ENCODE results near the gene MS4A6A. TPM values are rescaled to one million over a fixed set of nuclear protein-coding genes. Genes with fewer than 3 reads are reported as not detected.

Gene MS4A6A, protein sequence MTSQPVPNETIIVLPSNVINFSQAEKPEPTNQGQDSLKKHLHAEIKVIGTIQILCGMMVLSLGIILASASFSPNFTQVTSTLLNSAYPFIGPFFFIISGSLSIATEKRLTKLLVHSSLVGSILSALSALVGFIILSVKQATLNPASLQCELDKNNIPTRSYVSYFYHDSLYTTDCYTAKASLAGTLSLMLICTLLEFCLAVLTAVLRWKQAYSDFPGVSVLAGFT
- total RNA-seq = 10 to 100 TPM; 42.4 to 98.5 (median 61.5) TPM
- long read RNA-seq, transcript MS4A6A-208 (6 exons, 1,806 nt) = major isoform, 7 of 22 reads
- long read RNA-seq, partial matches to known transcripts = 10 of 22 reads
- long read RNA-seq, other reads (novel, unspliced or antisense) = 4 of 22 reads

DNA sequence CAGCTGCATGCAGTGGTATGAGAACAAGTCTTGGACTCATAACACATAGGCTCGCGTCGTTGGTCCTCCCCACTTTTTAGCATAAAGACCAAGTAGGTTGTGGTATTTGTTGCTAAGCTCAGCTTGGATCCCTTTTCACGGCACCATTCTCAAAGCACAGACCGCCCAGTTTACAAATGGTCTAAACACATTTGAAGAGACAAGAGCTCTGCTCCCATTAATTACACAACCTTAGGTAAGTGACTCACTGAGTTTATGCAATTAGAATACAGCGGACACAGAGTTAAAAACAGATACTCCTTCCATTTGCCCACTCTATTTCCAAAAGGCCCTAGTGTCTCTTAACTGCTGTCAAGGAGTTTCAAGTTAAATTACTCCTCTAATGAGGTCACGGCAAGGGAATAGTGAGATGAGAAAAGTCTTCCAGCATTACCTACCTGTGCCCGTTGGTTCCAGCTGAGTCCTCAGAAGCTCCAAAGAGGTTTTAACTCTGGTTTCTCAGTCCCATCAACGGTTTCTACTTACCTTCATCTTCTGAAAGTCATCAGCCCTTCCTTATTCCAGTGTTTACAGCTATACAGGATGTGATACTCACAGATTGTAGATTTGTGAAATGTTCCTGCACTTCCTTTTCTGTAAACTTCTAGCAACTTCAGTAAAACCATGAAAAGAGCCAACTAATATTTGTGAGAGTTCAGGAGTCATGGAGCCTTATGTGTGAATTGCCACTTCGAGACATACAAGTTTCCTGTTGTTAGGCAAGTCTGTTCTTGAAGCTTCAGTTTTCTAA is at the start of gene MS4A6A:
TSS of gene MS4A6A (minus strand) at position 543 of the 790 bp plus-strand sequence. CDS start 1,356 bp downstream, outside the sequence.
- DNase-seq = no peak
- Histone ChIP-seq H3K27ac (peak within 1 kb of the TSS; percentile 72 to 81 (median 75)), H3K4me3 (peak within 1 kb of the TSS; percentile 2 to 31 (median 31)), H3K36me3 (peaks cover 0 to 2% (median 0%) of the 10 kb centered on the region in 4 donors), H3K9me3 (no peaks in the 10 kb centered on the region), H3K27me3 (no peaks in the 10 kb centered on the region), H3K4me1 (no peaks in the 10 kb centered on the region)
- intact Hi-C loops (cut with DNase I) = no loop called here
- WGBS (ENCODE audit: insufficient coverage, low coverage, low lambda C conversion rate, missing lambda C conversion rate) = 39% methylated on average over 9 of the region's 10 CpGs
- TF ChIP-seq CTCF (IDR thresholded peaks at IDR 0.05) (no peak), POLR2A (IDR thresholded peaks at IDR 0.05) (peak; percentile 18)
- peak; percentile 59 to 70 (median 65) for ATAC-seq

DNA sequence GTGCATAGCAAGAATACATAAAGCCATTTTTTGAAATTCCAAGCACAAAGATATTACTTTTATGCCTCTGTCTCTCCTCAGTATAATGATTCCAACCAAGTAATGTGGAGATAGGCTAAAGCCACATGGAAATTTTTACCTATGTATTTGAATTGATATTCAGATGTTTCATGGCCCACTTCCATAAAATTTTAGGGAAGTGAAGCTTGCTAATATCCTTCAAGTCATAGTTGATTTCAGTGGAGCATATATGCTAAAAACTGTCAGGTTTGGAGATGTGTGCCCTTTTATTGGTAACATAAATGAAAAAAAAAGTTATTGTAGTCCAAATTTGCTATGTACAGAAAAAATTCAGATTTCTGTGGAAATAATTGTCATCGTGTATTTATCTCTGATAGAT is 47.8 kb upstream of the MS4A6A start:
- TF ChIP-seq CTCF (IDR thresholded peaks at IDR 0.05) (no peak), POLR2A (IDR thresholded peaks at IDR 0.05) (no peak)
- no peaks in the 10 kb centered on the region for H3K36me3 ChIP-seq
- no peak overlapping the region for H3K27ac ChIP-seq
- no peaks in the 10 kb centered on the region for H3K27me3 ChIP-seq
- H3K4me1 ChIP-seq = no peaks in the 10 kb centered on the region
- intact Hi-C loops (cut with DNase I) = no loop called here
- no peak for DNase-seq
- H3K9me3 ChIP-seq = no peaks in the 10 kb centered on the region
- H3K4me3 ChIP-seq = no peak overlapping the region
- ATAC-seq = no peak
- 28% methylated on average over 1 of the region's 1 CpG for WGBS (ENCODE audit: insufficient coverage, low coverage, low lambda C conversion rate, missing lambda C conversion rate)

DNA sequence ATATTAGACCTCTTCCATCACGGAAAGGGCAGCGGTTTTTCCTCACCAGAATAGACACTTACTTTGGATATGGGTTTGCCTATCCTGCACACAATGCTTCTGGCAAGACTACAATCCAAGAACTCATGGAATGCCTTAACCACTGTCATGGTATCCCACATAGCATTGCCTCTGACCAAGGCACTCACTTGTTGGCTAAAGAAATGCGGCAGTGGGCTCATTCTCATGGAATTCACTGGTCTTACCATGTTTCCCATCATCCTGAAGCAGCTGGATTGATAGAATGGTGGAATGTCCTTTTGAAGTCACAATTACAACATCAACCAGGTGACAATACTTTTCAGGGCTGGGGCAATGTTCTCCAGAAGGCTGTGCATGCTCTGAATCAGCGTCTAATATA is 39.3 kb upstream of the MS4A6A start:
- Histone ChIP-seq H3K4me1 (no peaks in the 10 kb centered on the region), H3K27ac (no peak overlapping the region), H3K27me3 (no peaks in the 10 kb centered on the region), H3K9me3 (no peaks in the 10 kb centered on the region), H3K4me3 (no peak overlapping the region), H3K36me3 (no peaks in the 10 kb centered on the region)
- intact Hi-C loops (cut with DNase I) = no loop called here
- WGBS (ENCODE audit: insufficient coverage, low coverage, low lambda C conversion rate, missing lambda C conversion rate) = 44% methylated on average over 2 of the region's 4 CpGs
- DNase-seq (no peak), ATAC-seq (no peak)
- no peak for TF ChIP-seq POLR2A (IDR thresholded peaks at IDR 0.05)
- TF ChIP-seq CTCF (IDR thresholded peaks at IDR 0.05) = no peak

DNA sequence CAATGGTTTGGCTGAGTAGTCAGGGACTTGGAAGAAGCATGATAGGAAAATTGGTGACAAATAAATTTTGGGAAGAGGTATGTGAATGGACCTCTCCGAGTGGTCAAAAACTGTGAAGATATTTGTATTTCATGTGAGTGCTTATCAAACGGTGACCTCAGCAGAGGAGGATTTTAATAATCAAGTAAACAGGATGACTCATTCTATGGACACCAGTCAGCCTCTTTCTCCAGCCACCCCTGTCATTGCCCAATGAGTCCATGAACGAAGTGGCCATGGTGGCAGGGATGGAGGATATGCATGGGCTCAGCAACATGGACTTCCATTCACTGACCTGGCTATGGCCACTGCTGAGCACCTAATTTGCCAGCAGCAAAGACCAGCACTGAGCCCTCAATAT is 38.8 kb upstream of the MS4A6A start:
- no peaks in the 10 kb centered on the region for H3K9me3 ChIP-seq
- H3K4me3 ChIP-seq = no peak overlapping the region
- WGBS (ENCODE audit: insufficient coverage, low coverage, low lambda C conversion rate, missing lambda C conversion rate) = 52% methylated on average over 3 of the region's 3 CpGs
- H3K27me3 ChIP-seq = no peaks in the 10 kb centered on the region
- ATAC-seq (no peak), DNase-seq (no peak)
- TF ChIP-seq CTCF (IDR thresholded peaks at IDR 0.05) (no peak), POLR2A (IDR thresholded peaks at IDR 0.05) (no peak)
- no peaks in the 10 kb centered on the region for H3K4me1 ChIP-seq
- intact Hi-C loops (cut with DNase I) = no loop called here
- H3K27ac ChIP-seq = no peak overlapping the region
- H3K36me3 ChIP-seq = no peaks in the 10 kb centered on the region

Measured in right lobe of liver (tissue), 6 donors.